WTC11 (cell line): ENCODE data around the gene FOLR1. TPM values are rescaled to one million over a fixed set of nuclear protein-coding genes. Genes with fewer than 3 reads are reported as not detected.
A peak's percentile ranks its signal among the peaks of the same experiment; 100 is the strongest.

Experiments used
- ATAC-seq: fragments of 200-7000 bp; cut with Tn5 transposase; 2 replicates; pipeline ENCODE4 v1.10.0; 2021; ENCODE audit warnings: mild to moderate bottlenecking, moderate library complexity
- CTCF ChIA-PET: fragments of 300-600 bp; sonication (Branson Sonifier 250); formaldehyde crosslinking; loops from one replicate; lab custom pipeline; 2021; ENCODE audit warnings: antibody characterized with exemption; lab: Charles Lee
- POLR2A ChIA-PET: fragments of 350-600 bp; sonication (Branson Sonifier 250); formaldehyde crosslinking; loops from one replicate; lab custom pipeline; 2021; ENCODE audit warnings: antibody characterized with exemption; lab: Charles Lee
- DNase-seq: peaks from one replicate; pipeline ENCODE4 v3.0.0; 2021; ENCODE audit warnings: low spot score
- H3K27ac Mint-ChIP-seq: 2 replicates; pipeline ENCODE4 v1.8.0; 2021; ENCODE audit warnings: mixed read lengths
- H3K27me3 Mint-ChIP-seq: 2 replicates; pipeline ENCODE4 v1.8.0; 2021; ENCODE audit warnings: low read depth, mild to moderate bottlenecking, moderate library complexity, mixed read lengths
- H3K36me3 Mint-ChIP-seq: 2 replicates; pipeline ENCODE4 v1.8.0; 2021; ENCODE audit warnings: mixed read lengths
- H3K4me1 Mint-ChIP-seq: 2 replicates; pipeline ENCODE4 v1.8.0; 2022; ENCODE audit warnings: mixed read lengths
- H3K4me3 Mint-ChIP-seq: 2 replicates; pipeline ENCODE4 v1.8.0; 2021; ENCODE audit warnings: mild to moderate bottlenecking, moderate library complexity, mixed read lengths
- H3K9me3 Mint-ChIP-seq: 2 replicates; pipeline ENCODE4 v1.8.0; 2021; ENCODE audit warnings: mixed read lengths
- ELF4 ChIP-seq: sonication (generic); formaldehyde crosslinking; IDR thresholded peaks from 2 replicates; pipeline ENCODE4 v1.8.1; 2022; ENCODE audit warnings: low read depth, mild to moderate bottlenecking, moderate library complexity, missing genetic modification reagents
- FOXJ3 ChIP-seq: sonication (generic); formaldehyde crosslinking; IDR thresholded peaks from 2 replicates; pipeline ENCODE4 v1.9.0; 2021; ENCODE audit warnings: missing genetic modification reagents, mild to moderate bottlenecking, borderline replicate concordance
- FOXK1 ChIP-seq: sonication (generic); formaldehyde crosslinking; IDR thresholded peaks from 2 replicates; pipeline ENCODE4 v1.8.0; 2022; ENCODE audit warnings: mild to moderate bottlenecking, moderate library complexity, missing genetic modification reagents
- HMGA2 ChIP-seq: fragments of 250-450 bp; sonication (Bioruptor Pico); IDR thresholded peaks from 2 replicates; pipeline ENCODE4 v1.4.0; 2021; ENCODE audit warnings: mild to moderate bottlenecking, moderate library complexity
- MXD4 ChIP-seq: fragments of 250-450 bp; sonication (Bioruptor Pico); IDR thresholded peaks from 2 replicates; pipeline ENCODE4 v1.8.0; 2021; ENCODE audit warnings: mild to moderate bottlenecking, moderate library complexity, borderline replicate concordance
- MYBL2 ChIP-seq: sonication (generic); formaldehyde crosslinking; IDR thresholded peaks from 2 replicates; pipeline ENCODE4 v1.8.1; 2023; ENCODE audit warnings: mild to moderate bottlenecking, moderate library complexity, missing genetic modification reagents
- RORB ChIP-seq: fragments of 250-450 bp; sonication (Bioruptor Pico); IDR thresholded peaks from 2 replicates; pipeline ENCODE4 v1.9.0; 2021; ENCODE audit warnings: mild to moderate bottlenecking
- TEAD1 ChIP-seq: sonication (generic); formaldehyde crosslinking; IDR thresholded peaks from 2 replicates; pipeline ENCODE4 v1.8.0; 2022; ENCODE audit warnings: mild to moderate bottlenecking, missing genetic modification reagents
- ZBTB21 ChIP-seq: sonication (generic); formaldehyde crosslinking; IDR thresholded peaks from 2 replicates; pipeline ENCODE4 v1.8.1; 2023; ENCODE audit warnings: mild to moderate bottlenecking, missing genetic modification reagents, borderline replicate concordance
- ZNF416 ChIP-seq: fragments of 250-450 bp; sonication (Bioruptor Pico); IDR thresholded peaks from 2 replicates; pipeline ENCODE4 v1.9.0; 2021; ENCODE audit warnings: mild to moderate bottlenecking, inconsistent platforms
- ZNF423 ChIP-seq: fragments of 250-450 bp; sonication (Bioruptor Pico); IDR thresholded peaks from 2 replicates; pipeline ENCODE4 v2.1.2; 2022; ENCODE audit warnings: mild to moderate bottlenecking, moderate library complexity
- ZNF671 ChIP-seq: fragments of 250-450 bp; sonication (Bioruptor Pico); IDR thresholded peaks from 2 replicates; pipeline ENCODE4 v1.8.0; 2021; ENCODE audit warnings: mild to moderate bottlenecking
- total RNA-seq: library from RNA; stranded (reverse); gene quantifications from 3 replicates; pipeline ENCODE4 v1.2.3, GENCODE V29; 2021
- TF ChIP-seq, protein P1 (sequence below): sonication (generic); formaldehyde crosslinking; IDR thresholded peaks from 2 replicates; pipeline ENCODE4 v1.8.1; 2023; ENCODE audit warnings: mild to moderate bottlenecking, missing genetic modification reagents
- TF ChIP-seq, protein P2 (sequence below): fragments of 250-450 bp; sonication (Bioruptor Pico); IDR thresholded peaks from 2 replicates; pipeline ENCODE4 v1.9.0; 2021; ENCODE audit warnings: mild to moderate bottlenecking, borderline replicate concordance
- TF ChIP-seq, protein P3 (sequence below): sonication (generic); formaldehyde crosslinking; IDR thresholded peaks from 2 replicates; pipeline ENCODE4 v1.8.1; 2022; ENCODE audit warnings: mild to moderate bottlenecking, moderate library complexity, missing genetic modification reagents
- TF ChIP-seq, protein P4 (sequence below): sonication (generic); formaldehyde crosslinking; IDR thresholded peaks from 2 replicates; pipeline ENCODE4 v1.8.1; 2022; ENCODE audit warnings: missing genetic modification reagents, borderline replicate concordance
- TF ChIP-seq, protein P5 (sequence below): sonication (generic); formaldehyde crosslinking; IDR thresholded peaks from 2 replicates; pipeline ENCODE4 v1.8.0; 2022; ENCODE audit warnings: mild to moderate bottlenecking, missing genetic modification reagents
- TF ChIP-seq, protein P6 (sequence below): sonication (generic); formaldehyde crosslinking; IDR thresholded peaks from 2 replicates; pipeline ENCODE4 v1.8.0; 2023; ENCODE audit warnings: missing genetic modification reagents
- TF ChIP-seq, protein P7 (sequence below): fragments of 200-600 bp; IDR thresholded peaks from 2 replicates; pipeline ENCODE4 v1.8.0; 2022; ENCODE audit warnings: antibody characterized with exemption

Gene FOLR1
- total RNA-seq, 1 experiment from 2014 or later, result 0.35 TPM

DNA sequence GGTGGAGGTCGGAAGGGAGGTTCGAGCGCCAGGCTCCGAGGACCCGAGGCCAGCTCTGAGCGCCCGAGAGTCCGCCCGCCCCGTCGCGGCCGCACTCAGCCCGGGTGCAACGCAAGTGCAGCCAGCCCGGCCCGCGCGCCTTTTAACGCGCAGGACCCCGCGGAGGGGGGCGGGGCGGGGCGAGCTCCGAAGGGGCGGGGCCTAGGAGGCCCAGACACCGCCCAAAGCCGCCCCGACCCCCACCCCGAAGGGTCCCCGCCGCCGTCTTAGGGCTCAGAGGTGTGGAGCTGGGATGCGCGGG lies 52.1 kb downstream of the FOLR1 start, which contains the start of gene PHOX2A:
Gene PHOX2A, minus strand, starts transcription at position 117 of the 301 bp plus-strand sequence. CDS start 172 bp downstream, outside the sequence.
- no peak within 1 kb of the TSS for H3K27ac Mint-ChIP-seq
- POLR2A ChIA-PET, result no interaction called here
- ATAC-seq (peak; percentile 36), DNase-seq (peak; percentile 68)
- no peak for TF ChIP-seq FOXK1 (CRISPR knock-in tag)
- TF ChIP-seq ZNF671 (CRISPR knock-in tag), result no peak
- no peak for TF ChIP-seq MXD4 (CRISPR knock-in tag)
- TF ChIP-seq ZNF416, result no peak
- TF ChIP-seq ZBTB21 (CRISPR knock-in tag), result no peak
- no peak for TF ChIP-seq RORB (CRISPR knock-in tag)
- no peak for TF ChIP-seq ZNF423 (CRISPR knock-in tag)
- TF ChIP-seq, protein P1, sequence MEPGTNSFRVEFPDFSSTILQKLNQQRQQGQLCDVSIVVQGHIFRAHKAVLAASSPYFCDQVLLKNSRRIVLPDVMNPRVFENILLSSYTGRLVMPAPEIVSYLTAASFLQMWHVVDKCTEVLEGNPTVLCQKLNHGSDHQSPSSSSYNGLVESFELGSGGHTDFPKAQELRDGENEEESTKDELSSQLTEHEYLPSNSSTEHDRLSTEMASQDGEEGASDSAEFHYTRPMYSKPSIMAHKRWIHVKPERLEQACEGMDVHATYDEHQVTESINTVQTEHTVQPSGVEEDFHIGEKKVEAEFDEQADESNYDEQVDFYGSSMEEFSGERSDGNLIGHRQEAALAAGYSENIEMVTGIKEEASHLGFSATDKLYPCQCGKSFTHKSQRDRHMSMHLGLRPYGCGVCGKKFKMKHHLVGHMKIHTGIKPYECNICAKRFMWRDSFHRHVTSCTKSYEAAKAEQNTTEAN (CRISPR knock-in tag), result no peak
- TF ChIP-seq, protein P2, sequence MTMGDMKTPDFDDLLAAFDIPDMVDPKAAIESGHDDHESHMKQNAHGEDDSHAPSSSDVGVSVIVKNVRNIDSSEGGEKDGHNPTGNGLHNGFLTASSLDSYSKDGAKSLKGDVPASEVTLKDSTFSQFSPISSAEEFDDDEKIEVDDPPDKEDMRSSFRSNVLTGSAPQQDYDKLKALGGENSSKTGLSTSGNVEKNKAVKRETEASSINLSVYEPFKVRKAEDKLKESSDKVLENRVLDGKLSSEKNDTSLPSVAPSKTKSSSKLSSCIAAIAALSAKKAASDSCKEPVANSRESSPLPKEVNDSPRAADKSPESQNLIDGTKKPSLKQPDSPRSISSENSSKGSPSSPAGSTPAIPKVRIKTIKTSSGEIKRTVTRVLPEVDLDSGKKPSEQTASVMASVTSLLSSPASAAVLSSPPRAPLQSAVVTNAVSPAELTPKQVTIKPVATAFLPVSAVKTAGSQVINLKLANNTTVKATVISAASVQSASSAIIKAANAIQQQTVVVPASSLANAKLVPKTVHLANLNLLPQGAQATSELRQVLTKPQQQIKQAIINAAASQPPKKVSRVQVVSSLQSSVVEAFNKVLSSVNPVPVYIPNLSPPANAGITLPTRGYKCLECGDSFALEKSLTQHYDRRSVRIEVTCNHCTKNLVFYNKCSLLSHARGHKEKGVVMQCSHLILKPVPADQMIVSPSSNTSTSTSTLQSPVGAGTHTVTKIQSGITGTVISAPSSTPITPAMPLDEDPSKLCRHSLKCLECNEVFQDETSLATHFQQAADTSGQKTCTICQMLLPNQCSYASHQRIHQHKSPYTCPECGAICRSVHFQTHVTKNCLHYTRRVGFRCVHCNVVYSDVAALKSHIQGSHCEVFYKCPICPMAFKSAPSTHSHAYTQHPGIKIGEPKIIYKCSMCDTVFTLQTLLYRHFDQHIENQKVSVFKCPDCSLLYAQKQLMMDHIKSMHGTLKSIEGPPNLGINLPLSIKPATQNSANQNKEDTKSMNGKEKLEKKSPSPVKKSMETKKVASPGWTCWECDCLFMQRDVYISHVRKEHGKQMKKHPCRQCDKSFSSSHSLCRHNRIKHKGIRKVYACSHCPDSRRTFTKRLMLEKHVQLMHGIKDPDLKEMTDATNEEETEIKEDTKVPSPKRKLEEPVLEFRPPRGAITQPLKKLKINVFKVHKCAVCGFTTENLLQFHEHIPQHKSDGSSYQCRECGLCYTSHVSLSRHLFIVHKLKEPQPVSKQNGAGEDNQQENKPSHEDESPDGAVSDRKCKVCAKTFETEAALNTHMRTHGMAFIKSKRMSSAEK (CRISPR knock-in tag), result no peak
- no peak for TF ChIP-seq ELF4 (CRISPR knock-in tag)
- TF ChIP-seq TEAD1 (CRISPR knock-in tag), result no peak
- TF ChIP-seq, protein P3, sequence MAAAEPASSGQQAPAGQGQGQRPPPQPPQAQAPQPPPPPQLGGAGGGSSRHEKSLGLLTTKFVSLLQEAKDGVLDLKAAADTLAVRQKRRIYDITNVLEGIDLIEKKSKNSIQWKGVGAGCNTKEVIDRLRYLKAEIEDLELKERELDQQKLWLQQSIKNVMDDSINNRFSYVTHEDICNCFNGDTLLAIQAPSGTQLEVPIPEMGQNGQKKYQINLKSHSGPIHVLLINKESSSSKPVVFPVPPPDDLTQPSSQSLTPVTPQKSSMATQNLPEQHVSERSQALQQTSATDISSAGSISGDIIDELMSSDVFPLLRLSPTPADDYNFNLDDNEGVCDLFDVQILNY, result no peak
- no peak for TF ChIP-seq MYBL2 (CRISPR knock-in tag)
- TF ChIP-seq, protein P4, sequence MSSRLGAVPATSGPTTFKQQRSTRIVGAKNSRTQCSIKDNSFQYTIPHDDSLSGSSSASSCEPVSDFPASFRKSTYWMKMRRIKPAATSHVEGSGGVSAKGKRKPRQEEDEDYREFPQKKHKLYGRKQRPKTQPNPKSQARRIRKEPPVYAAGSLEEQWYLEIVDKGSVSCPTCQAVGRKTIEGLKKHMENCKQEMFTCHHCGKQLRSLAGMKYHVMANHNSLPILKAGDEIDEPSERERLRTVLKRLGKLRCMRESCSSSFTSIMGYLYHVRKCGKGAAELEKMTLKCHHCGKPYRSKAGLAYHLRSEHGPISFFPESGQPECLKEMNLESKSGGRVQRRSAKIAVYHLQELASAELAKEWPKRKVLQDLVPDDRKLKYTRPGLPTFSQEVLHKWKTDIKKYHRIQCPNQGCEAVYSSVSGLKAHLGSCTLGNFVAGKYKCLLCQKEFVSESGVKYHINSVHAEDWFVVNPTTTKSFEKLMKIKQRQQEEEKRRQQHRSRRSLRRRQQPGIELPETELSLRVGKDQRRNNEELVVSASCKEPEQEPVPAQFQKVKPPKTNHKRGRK (CRISPR knock-in tag), result no peak
- TF ChIP-seq HMGA2 (CRISPR knock-in tag), result no peak
- TF ChIP-seq, protein P5, sequence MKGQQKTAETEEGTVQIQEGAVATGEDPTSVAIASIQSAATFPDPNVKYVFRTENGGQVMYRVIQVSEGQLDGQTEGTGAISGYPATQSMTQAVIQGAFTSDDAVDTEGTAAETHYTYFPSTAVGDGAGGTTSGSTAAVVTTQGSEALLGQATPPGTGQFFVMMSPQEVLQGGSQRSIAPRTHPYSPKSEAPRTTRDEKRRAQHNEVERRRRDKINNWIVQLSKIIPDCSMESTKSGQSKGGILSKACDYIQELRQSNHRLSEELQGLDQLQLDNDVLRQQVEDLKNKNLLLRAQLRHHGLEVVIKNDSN (CRISPR knock-in tag), result no peak
- TF ChIP-seq, protein P6, sequence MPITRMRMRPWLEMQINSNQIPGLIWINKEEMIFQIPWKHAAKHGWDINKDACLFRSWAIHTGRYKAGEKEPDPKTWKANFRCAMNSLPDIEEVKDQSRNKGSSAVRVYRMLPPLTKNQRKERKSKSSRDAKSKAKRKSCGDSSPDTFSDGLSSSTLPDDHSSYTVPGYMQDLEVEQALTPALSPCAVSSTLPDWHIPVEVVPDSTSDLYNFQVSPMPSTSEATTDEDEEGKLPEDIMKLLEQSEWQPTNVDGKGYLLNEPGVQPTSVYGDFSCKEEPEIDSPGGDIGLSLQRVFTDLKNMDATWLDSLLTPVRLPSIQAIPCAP (CRISPR knock-in tag), result no peak
- no peak for TF ChIP-seq FOXJ3 (CRISPR knock-in tag)
- TF ChIP-seq, protein P7, sequence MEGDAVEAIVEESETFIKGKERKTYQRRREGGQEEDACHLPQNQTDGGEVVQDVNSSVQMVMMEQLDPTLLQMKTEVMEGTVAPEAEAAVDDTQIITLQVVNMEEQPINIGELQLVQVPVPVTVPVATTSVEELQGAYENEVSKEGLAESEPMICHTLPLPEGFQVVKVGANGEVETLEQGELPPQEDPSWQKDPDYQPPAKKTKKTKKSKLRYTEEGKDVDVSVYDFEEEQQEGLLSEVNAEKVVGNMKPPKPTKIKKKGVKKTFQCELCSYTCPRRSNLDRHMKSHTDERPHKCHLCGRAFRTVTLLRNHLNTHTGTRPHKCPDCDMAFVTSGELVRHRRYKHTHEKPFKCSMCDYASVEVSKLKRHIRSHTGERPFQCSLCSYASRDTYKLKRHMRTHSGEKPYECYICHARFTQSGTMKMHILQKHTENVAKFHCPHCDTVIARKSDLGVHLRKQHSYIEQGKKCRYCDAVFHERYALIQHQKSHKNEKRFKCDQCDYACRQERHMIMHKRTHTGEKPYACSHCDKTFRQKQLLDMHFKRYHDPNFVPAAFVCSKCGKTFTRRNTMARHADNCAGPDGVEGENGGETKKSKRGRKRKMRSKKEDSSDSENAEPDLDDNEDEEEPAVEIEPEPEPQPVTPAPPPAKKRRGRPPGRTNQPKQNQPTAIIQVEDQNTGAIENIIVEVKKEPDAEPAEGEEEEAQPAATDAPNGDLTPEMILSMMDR, result no peak
- no peaks in the 10 kb centered on the region for H3K36me3 Mint-ChIP-seq
- peaks cover 35% of the 10 kb centered on the region for H3K4me1 Mint-ChIP-seq
- no peaks in the 10 kb centered on the region for H3K9me3 Mint-ChIP-seq
- peaks cover 45% of the 10 kb centered on the region for H3K27me3 Mint-ChIP-seq
- peak within 1 kb of the TSS; percentile 74 for H3K4me3 Mint-ChIP-seq
- CTCF ChIA-PET, result interaction anchor here (1.0 to 7.5 kb wide), 8 partner anchors 21 to 227 kb away, joined by 3 to 89 read pairs (median 4); partner anchors contain the start of gene CLPB
